ENCODE data around the gene CFI.

The CFI gene

DNA sequence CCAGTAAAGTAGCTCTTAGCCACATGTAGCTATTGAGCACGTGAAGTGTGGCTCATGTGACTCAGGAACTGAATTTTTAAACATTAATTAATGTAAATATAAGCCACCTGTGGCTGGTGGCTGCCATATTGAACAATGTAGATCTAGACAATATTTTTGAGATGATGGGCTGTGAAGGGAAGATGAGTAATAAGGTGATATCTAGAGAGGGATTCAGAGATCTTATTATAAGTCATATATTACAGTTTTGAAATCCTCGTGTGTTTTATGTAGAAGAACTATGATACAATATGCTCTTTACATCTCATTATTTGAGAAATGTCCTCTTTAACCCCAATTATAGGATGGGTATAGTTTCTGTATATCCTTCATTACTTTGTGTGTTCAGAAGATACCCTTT lies 19.4 kb upstream of the CFI start:
- Histone ChIP-seq H3K79me2 (ENCODE audit: insufficient read depth, low read length) (peaks cover 56% of the 10 kb centered on the region), H3K4me1 (ENCODE audit: insufficient read depth, low read length, poor library complexity, severe bottlenecking) (peaks cover 44% of the 10 kb centered on the region), H3K36me3 (ENCODE audit: insufficient read depth, low read length) (peaks cover 45% of the 10 kb centered on the region)

DNA sequence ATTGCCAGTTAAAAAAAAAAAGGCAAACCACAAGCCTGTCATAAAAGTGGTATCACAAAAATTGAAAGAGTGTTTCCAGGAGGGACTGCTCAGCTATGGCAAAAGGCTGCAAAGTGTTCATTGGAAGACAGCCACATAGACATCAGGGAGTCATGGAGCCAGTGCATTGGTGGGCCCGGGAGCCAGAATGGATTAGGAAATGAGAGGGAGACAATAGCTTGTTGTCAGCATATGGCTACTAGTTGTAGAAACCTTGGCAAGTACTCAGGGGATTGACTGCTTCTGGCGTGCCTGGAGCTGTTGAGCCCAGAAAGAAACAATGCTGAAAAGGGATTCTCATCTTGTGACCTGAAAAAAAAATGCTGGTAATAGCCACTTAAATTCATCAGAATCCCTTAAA lies 18.8 kb upstream of the CFI start:
- peak overlapping the region; percentile 80 for H3K4me2 ChIP-seq (ENCODE audit: low read depth, low read length, poor library complexity, severe bottlenecking)
- H3K36me3 ChIP-seq (ENCODE audit: insufficient read depth, low read length), result peaks cover 45% of the 10 kb centered on the region
- H3K4me1 ChIP-seq (ENCODE audit: insufficient read depth, low read length, poor library complexity, severe bottlenecking), result peaks cover 45% of the 10 kb centered on the region
- peak overlapping the region; percentile 42 for H3K9ac ChIP-seq (ENCODE audit: low read depth, low read length, poor library complexity, severe bottlenecking)
- peak overlapping the region; percentile 59 for H3K4me3 ChIP-seq (ENCODE audit: low read length, poor library complexity, severe bottlenecking)
- no peaks in the 10 kb centered on the region for H3K9me2 ChIP-seq (replicated peaks; ENCODE audit: low read depth, low read length)
- H3K27me3 ChIP-seq (ENCODE audit: insufficient read depth, low read length, poor library complexity, severe bottlenecking), result no peaks in the 10 kb centered on the region
- no peaks in the 10 kb centered on the region for H3K9me3 ChIP-seq (ENCODE audit: insufficient read depth, low read depth, low read length)
- H2AFZ ChIP-seq (ENCODE audit: low read length), result no peak overlapping the region
- H3K79me2 ChIP-seq (ENCODE audit: insufficient read depth, low read length), result peaks cover 62% of the 10 kb centered on the region
- TF ChIP-seq EZH2phosphoT487 (IDR thresholded peaks at IDR 0.05; ENCODE audit: borderline replicate concordance), result no peak
- TF ChIP-seq, protein P1, sequence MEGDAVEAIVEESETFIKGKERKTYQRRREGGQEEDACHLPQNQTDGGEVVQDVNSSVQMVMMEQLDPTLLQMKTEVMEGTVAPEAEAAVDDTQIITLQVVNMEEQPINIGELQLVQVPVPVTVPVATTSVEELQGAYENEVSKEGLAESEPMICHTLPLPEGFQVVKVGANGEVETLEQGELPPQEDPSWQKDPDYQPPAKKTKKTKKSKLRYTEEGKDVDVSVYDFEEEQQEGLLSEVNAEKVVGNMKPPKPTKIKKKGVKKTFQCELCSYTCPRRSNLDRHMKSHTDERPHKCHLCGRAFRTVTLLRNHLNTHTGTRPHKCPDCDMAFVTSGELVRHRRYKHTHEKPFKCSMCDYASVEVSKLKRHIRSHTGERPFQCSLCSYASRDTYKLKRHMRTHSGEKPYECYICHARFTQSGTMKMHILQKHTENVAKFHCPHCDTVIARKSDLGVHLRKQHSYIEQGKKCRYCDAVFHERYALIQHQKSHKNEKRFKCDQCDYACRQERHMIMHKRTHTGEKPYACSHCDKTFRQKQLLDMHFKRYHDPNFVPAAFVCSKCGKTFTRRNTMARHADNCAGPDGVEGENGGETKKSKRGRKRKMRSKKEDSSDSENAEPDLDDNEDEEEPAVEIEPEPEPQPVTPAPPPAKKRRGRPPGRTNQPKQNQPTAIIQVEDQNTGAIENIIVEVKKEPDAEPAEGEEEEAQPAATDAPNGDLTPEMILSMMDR (conservative IDR thresholded peaks at IDR 0.05; ENCODE audit: low read length), result no peak
- no peaks in the 10 kb centered on the region for H3F3A ChIP-seq (ENCODE audit: low read depth)
- H4K20me1 ChIP-seq (ENCODE audit: insufficient read depth, low read length, poor library complexity, severe bottlenecking), result peaks cover 37% of the 10 kb centered on the region

More for the DNA sequence above, 19.4 kb upstream of the CFI start:
- Histone ChIP-seq H3K9ac (ENCODE audit: low read depth, low read length, poor library complexity, severe bottlenecking) (no peak overlapping the region), H3K9me2 (replicated peaks; ENCODE audit: low read depth, low read length) (no peaks in the 10 kb centered on the region), H4K20me1 (ENCODE audit: insufficient read depth, low read length, poor library complexity, severe bottlenecking) (peaks cover 37% of the 10 kb centered on the region), H3F3A (ENCODE audit: low read depth) (no peaks in the 10 kb centered on the region), H3K27me3 (ENCODE audit: insufficient read depth, low read length, poor library complexity, severe bottlenecking) (no peaks in the 10 kb centered on the region), H3K4me3 (ENCODE audit: low read length, poor library complexity, severe bottlenecking) (peak overlapping the region; percentile 59), H3K9me3 (ENCODE audit: insufficient read depth, low read depth, low read length) (no peaks in the 10 kb centered on the region), H2AFZ (ENCODE audit: low read length) (no peak overlapping the region), H3K4me2 (ENCODE audit: low read depth, low read length, poor library complexity, severe bottlenecking) (peak overlapping the region; percentile 80)
- TF ChIP-seq EZH2phosphoT487 (IDR thresholded peaks at IDR 0.05; ENCODE audit: borderline replicate concordance), result no peak
- TF ChIP-seq, protein P1 (conservative IDR thresholded peaks at IDR 0.05; ENCODE audit: low read length), result no peak

DNA sequence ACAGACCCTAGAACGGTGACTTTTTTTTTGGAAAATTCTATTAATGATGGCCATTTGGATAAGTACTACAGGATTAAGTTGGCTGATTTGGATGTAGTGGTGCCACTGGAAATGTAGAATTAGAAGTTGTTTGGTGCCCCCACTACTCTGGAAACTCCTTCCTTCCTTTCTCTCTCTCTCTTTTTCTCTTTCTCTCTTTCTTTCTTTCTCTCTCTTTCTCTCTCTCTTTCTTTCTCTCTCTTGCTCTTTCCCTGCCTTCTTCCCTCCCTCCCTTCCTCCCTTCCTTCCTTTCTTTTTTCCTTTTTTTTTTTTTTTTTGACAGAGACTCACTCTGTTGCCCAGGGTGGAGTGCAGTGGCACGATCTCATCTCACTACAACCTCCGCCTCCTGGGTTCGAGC lies 16.5 kb upstream of the CFI start:
- TF ChIP-seq, protein P1 (conservative IDR thresholded peaks at IDR 0.05; ENCODE audit: low read length), result no peak
- no peak for TF ChIP-seq EZH2phosphoT487 (IDR thresholded peaks at IDR 0.05; ENCODE audit: borderline replicate concordance)
- Histone ChIP-seq H3K79me2 (ENCODE audit: insufficient read depth, low read length) (peaks cover 63% of the 10 kb centered on the region), H3K9me2 (replicated peaks; ENCODE audit: low read depth, low read length) (no peaks in the 10 kb centered on the region), H3K9ac (ENCODE audit: low read depth, low read length, poor library complexity, severe bottlenecking) (no peak overlapping the region), H3K4me1 (ENCODE audit: insufficient read depth, low read length, poor library complexity, severe bottlenecking) (peaks cover 50% of the 10 kb centered on the region), H2AFZ (ENCODE audit: low read length) (no peak overlapping the region), H4K20me1 (ENCODE audit: insufficient read depth, low read length, poor library complexity, severe bottlenecking) (peaks cover 37% of the 10 kb centered on the region), H3K4me2 (ENCODE audit: low read depth, low read length, poor library complexity, severe bottlenecking) (peak overlapping the region; percentile 80), H3K4me3 (ENCODE audit: low read length, poor library complexity, severe bottlenecking) (peak overlapping the region; percentile 95), H3F3A (ENCODE audit: low read depth) (no peaks in the 10 kb centered on the region), H3K36me3 (ENCODE audit: insufficient read depth, low read length) (peaks cover 30% of the 10 kb centered on the region), H3K27me3 (ENCODE audit: insufficient read depth, low read length, poor library complexity, severe bottlenecking) (no peaks in the 10 kb centered on the region), H3K9me3 (ENCODE audit: insufficient read depth, low read depth, low read length) (no peaks in the 10 kb centered on the region)

Data from Loucy (cell line).